Left renal cortex interstitium (tissue), 4 donors: ENCODE data around the gene UBALD1. TPM values are rescaled to one million over a fixed set of nuclear protein-coding genes. Genes with fewer than 3 reads are reported as not detected.

Experiments used
- DNase-seq, 4 donors: peaks; one replicate each; pipeline ENCODE4 v3.0.0-alpha.2; 2013; ENCODE audit warnings: low read depth in 4 of 4, low spot score in 2 of 4, missing footprints in 1 of 4
- polyA plus RNA-seq, 4 donors: library from polyadenylated mRNA; unstranded; fragments of 120-200 nt; gene quantifications; one replicate each; pipeline ENCODE4 v1.2.1, GENCODE V29; 2013; ENCODE audit not compliant: insufficient read length in 4 of 4

The UBALD1 gene
- polyA plus RNA-seq, 4 donors: 10.0 to 30.7 (median 23.6) TPM

DNA sequence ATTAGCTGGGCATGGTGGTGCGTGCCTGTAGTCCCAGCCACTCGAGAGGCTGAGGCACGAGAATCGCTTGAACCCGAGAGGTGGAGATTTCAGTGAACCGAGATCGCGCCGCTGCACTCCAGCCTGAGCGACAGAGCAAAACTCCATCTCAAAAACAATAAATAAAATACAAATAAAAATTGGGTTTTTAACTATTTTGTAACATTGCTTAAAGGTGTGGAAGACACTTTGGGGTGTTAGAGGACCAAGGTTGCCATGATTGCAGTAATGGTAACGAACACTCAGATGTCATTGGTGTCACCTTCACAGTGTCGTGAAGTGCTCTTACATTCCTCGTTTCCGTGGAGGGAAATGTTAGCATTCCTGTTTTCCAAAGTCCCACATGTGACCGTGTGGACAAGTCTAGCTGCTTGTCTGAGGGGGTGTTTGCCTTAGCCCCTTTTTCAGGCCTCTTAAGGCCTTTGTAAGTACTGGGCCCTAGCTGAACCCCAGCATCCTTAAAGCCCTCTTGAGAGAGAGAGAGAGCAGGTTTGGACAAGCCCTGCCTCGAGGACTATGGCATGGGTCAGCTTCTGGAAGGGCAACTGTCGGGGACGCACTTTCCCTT lies 49.9 kb downstream of the UBALD1 start:
- DNase-seq: no peak

- DNase-seq: no peak
These were observed 53.1 kb downstream of the UBALD1 start for GRCh38 chr16:4561596-4561995.

Other genes starting within 250 kb of the UBALD1 start
- 10 to 100 TPM; 33.7 to 76.0 (median 60.9) TPM for gene VASN, start 243.0 kb downstream of the UBALD1 start, polyA plus RNA-seq
- gene CORO7, start 198.3 kb downstream of the UBALD1 start, polyA plus RNA-seq: 10 to 100 TPM; 14.1 to 24.9 (median 21.6) TPM
- gene DNAJA3, start 189.0 kb downstream of the UBALD1 start, polyA plus RNA-seq: 10 to 100 TPM; 36.4 to 47.8 (median 40.1) TPM
- gene NMRAL1, start 140.3 kb downstream of the UBALD1 start, polyA plus RNA-seq: 10 to 100 TPM; 37.7 to 50.6 (median 44.1) TPM
- gene HMOX2, start 138.5 kb downstream of the UBALD1 start, polyA plus RNA-seq: 10 to 100 TPM; 48.9 to 56.0 (median 53.3) TPM
- gene CDIP1, start 76.1 kb downstream of the UBALD1 start, polyA plus RNA-seq: 10 to 100 TPM; 28.0 to 30.7 (median 30.6) TPM
- under 1 TPM; 0.23 to 0.43 (median 0.31) TPM for gene C16orf96, start 58.5 kb downstream of the UBALD1 start, polyA plus RNA-seq
- gene MGRN1, start 9.9 kb upstream of the UBALD1 start, polyA plus RNA-seq: 10 to 100 TPM; 38.4 to 71.1 (median 61.0) TPM
- 10 to 100 TPM; 37.0 to 66.3 (median 49.7) TPM for gene NUDT16L1, start 78.7 kb upstream of the UBALD1 start, polyA plus RNA-seq
- 10 to 100 TPM; 18.2 to 38.7 (median 30.3) TPM for gene ANKS3, start 119.4 kb upstream of the UBALD1 start, polyA plus RNA-seq
- 1 to 10 TPM; 2.0 to 3.5 (median 2.4) TPM for gene DNAAF8, start 119.6 kb upstream of the UBALD1 start, polyA plus RNA-seq
- gene ZNF500, start 152.3 kb upstream of the UBALD1 start, polyA plus RNA-seq: 10 to 100 TPM; 12.7 to 25.8 (median 16.2) TPM
- gene SEPTIN12, start 173.5 kb upstream of the UBALD1 start, polyA plus RNA-seq: under 1 TPM in 2 of 4 donors, not detected in 2; 0.19 to 0.30 TPM
- 10 to 100 TPM in 3 of 4 donors, 1 to 10 TPM in 1; 9.6 to 12.4 (median 11.3) TPM for gene SMIM22, start 180.5 kb upstream of the UBALD1 start, polyA plus RNA-seq
- gene ROGDI, start 187.7 kb upstream of the UBALD1 start, polyA plus RNA-seq: 10 to 100 TPM; 29.8 to 58.2 (median 40.9) TPM
- 100 to 1,000 TPM; 120 to 150 (median 135) TPM for gene GLYR1, start 232.4 kb upstream of the UBALD1 start, polyA plus RNA-seq
- 10 to 100 TPM; 30.0 to 45.2 (median 34.5) TPM for gene UBN1, start 232.6 kb upstream of the UBALD1 start, polyA plus RNA-seq